ENCODE data around the gene AFDN. TPM values are rescaled to one million over a fixed set of nuclear protein-coding genes. Genes with fewer than 3 reads are reported as not detected.

AFDN gene
- total RNA-seq, 8 experiments from 2014 or later, result 18.1 to 161 (median 103) TPM

DNA sequence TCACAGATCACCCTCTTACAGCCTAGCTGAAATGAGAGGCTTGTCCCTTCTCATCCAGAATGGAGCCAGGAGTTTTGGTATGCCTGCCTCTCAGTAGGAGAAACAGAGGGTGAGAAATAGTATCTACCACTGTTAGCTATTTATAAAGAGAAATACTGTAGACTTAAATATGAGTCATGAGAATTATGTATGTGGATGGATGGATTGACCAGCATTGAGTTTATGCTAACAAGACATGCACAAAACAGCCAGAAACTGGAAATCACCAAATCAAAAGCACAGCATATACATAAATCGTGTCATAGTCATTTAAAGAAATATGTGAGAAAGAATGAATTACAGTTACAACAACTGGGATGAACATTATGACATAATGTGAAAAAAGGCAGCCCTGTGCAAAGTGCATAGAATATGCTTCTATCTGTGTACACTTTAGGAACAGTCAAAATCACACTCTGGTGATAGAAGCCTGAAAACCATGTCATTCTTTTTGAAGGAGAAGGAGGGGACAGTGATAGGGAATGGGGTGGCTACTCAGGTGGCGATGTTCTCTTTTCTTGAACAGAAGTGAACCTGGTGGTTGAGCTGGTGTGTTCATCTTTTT is 90.9 kb downstream of the AFDN start:
- Histone ChIP-seq H3K27ac (no peak overlapping the region), H3K4me1 (replicated peaks in 1 of 2) (no peaks in the 10 kb centered on the region), H3K4me3 (no peak overlapping the region)
- 10 to 100% (median 64%) methylated on average over 1 to 2 of the region's 2 CpGs; no CpG with 5 or more reads in 2 of the 10 experiments for WGBS, 10 experiments
- in situ Hi-C loops (cut with MboI; ENCODE audit: low pct_unique_long_range_greater_than_20kb in 2 of 9, low sequenced_read_pairs in 9 of 9, unreplicated experiment in 9 of 9), result loop anchor here in 1 of 9 experiments (25.0 kb wide), 1 partner anchor 970 kb away; no protein-coding TSS in a partner anchor
- peak in 4 of 8 experiments; percentile 14 to 96 (median 84) for ATAC-seq (replicated peaks in 6 of 8)

- WGBS, 10 experiments, result 80 to 96% (median 92%) methylated on average over 1 to 14 of the region's 14 CpGs
- in situ Hi-C loops (cut with MboI; ENCODE audit: low pct_unique_long_range_greater_than_20kb in 2 of 9, low sequenced_read_pairs in 9 of 9, unreplicated experiment in 9 of 9), result loop anchor here in 1 of 9 experiments (25.0 kb wide), 1 partner anchor 969 kb away; no protein-coding TSS in a partner anchor
- no peaks in the 10 kb centered on the region for H3K4me1 ChIP-seq (replicated peaks in 1 of 2)
- ATAC-seq (replicated peaks in 6 of 8), result no peak
- no peak overlapping the region for H3K27ac ChIP-seq
- H3K4me3 ChIP-seq, result no peak overlapping the region
Measured at GRCh38 chr6:167918548-167919278, 92.0 kb downstream of the AFDN start.

DNA sequence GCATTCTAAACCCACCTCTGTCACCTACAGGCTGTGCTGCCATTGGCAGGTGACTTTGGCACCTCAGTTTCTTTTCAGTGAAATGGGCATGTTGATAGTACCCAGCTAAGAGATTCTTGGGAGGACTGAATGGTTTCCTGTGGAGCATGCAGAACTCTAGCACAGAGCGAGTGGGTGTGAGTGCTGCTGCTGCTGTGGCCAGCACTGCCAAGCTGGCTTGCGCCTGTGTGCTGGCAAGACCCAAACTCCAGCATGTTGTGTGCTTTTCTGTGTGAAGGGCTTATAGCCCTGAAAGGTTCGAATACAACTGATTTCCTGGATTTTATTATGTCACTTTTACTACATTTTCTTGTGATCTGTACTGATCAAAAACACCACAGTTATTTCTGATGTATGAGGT is 92.6 kb downstream of the AFDN start:
- Histone ChIP-seq H3K4me3 (no peak overlapping the region), H3K27ac (no peak overlapping the region), H3K4me1 (replicated peaks in 1 of 2) (no peaks in the 10 kb centered on the region)
- WGBS, 10 experiments, result 20 to 100% (median 90%) methylated on average over 1 to 3 of the region's 3 CpGs; no CpG with 5 or more reads in 1 of the 10 experiments
- in situ Hi-C loops (cut with MboI; ENCODE audit: low pct_unique_long_range_greater_than_20kb in 2 of 9, low sequenced_read_pairs in 9 of 9, unreplicated experiment in 9 of 9), result loop anchor here in 1 of 9 experiments (25.0 kb wide), 1 partner anchor 968 kb away; no protein-coding TSS in a partner anchor
- no peak for ATAC-seq (replicated peaks in 6 of 8)

DNA sequence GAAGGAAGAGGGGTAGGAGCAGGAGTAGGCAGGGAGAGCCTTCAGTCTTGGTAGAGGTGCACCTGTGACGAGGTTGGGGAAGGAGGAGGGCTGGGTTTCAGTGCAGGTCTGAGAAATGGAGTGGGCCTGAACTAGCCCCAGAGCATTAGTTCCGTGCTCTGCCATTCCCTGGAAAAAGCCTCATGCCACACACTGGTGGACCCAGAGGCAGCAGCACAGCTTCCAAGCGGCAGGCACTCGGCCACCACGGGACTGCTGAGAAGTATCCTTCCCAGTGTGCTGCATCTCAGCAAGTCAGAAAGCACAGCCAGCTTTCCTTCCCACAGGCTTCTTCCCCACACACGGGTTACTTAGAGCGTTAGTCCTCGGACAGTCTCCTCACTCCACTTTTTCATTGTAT is 93.5 kb downstream of the AFDN start:
- WGBS, 10 experiments, result 40 to 100% (median 90%) methylated on average over 1 to 6 of the region's 8 CpGs; no CpG with 5 or more reads in 4 of the 10 experiments
- Histone ChIP-seq H3K4me1 (replicated peaks in 1 of 2) (no peaks in the 10 kb centered on the region), H3K27ac (no peak overlapping the region), H3K4me3 (no peak overlapping the region)
- in situ Hi-C loops (cut with MboI; ENCODE audit: low pct_unique_long_range_greater_than_20kb in 2 of 9, low sequenced_read_pairs in 9 of 9, unreplicated experiment in 9 of 9), result loop anchor here in 1 of 9 experiments (25.0 kb wide), 1 partner anchor 967 kb away; no protein-coding TSS in a partner anchor
- ATAC-seq (replicated peaks in 6 of 8), result peak in 3 of 8 experiments; percentile 10 to 75 (median 37)

DNA sequence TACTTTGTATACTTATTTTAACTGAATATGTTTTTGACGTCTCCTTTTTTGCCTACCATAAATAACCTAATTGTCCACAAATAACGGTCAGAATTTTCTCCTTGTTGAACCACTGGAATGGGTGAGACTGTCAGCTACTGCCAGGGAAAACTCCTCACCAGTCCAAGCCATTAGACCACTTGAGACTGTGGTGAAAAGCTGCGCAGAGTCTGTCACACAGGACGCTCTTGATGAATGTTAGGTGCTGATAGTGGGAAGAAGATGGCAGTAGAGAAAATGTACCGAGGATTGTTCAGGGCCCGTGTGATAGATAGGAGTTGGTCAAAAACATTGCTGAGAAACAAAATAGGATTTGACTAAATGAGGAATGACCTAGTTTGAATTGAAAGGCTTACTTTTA is 95.1 kb downstream of the AFDN start:
- in situ Hi-C loops (cut with MboI; ENCODE audit: low pct_unique_long_range_greater_than_20kb in 2 of 9, low sequenced_read_pairs in 9 of 9, unreplicated experiment in 9 of 9), result loop anchor here in 1 of 9 experiments (25.0 kb wide), 1 partner anchor 965 kb away; no protein-coding TSS in a partner anchor
- 75 to 100% (median 91%) methylated on average over 2 to 6 of the region's 6 CpGs for WGBS, 10 experiments
- Histone ChIP-seq H3K27ac (no peak overlapping the region), H3K4me3 (no peak overlapping the region), H3K4me1 (replicated peaks in 1 of 2) (no peaks in the 10 kb centered on the region)
- no peak for ATAC-seq (replicated peaks in 6 of 8)

GRCh38 chr6:167925026-167925425 is 98.3 kb downstream of the AFDN start:
- no peak for ATAC-seq (replicated peaks in 6 of 8)
- Histone ChIP-seq H3K4me3 (no peak overlapping the region), H3K4me1 (replicated peaks in 1 of 2) (no peaks in the 10 kb centered on the region), H3K27ac (no peak overlapping the region)
- in situ Hi-C loops (cut with MboI; ENCODE audit: low pct_unique_long_range_greater_than_20kb in 2 of 9, low sequenced_read_pairs in 9 of 9, unreplicated experiment in 9 of 9), result no loop called here
- WGBS, 10 experiments, result 47 to 100% (median 92%) methylated on average over 2 to 7 of the region's 7 CpGs; no CpG with 5 or more reads in 2 of the 10 experiments

DNA sequence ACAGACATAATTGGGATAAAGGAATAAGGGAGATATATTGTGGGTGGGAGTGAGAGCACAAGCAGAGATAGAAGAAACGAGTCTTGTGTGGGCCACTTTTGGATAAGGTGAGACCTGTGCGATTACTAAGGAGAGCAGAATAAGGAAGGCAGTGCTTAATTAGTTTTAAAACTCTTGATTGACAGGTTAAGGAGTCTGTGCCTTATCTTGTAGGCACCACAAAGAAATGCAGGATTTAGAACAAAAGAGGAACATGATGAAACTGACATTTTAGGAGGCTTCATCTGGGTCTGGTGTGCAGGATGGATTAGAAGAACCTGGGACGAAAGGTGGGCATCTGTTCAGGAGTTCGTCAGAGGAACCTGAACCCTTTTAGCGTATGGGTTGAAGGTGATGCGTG is 100.5 kb downstream of the AFDN start:
- Histone ChIP-seq H3K4me1 (replicated peaks in 1 of 2) (peaks cover 0 to 6% of the 10 kb centered on the region in 2 donors), H3K4me3 (no peak overlapping the region), H3K27ac (no peak overlapping the region)
- no peak for ATAC-seq (replicated peaks in 6 of 8)
- WGBS, 10 experiments, result 81 to 100% (median 99%) methylated on average over 1 to 6 of the region's 6 CpGs
- in situ Hi-C loops (cut with MboI; ENCODE audit: low pct_unique_long_range_greater_than_20kb in 2 of 9, low sequenced_read_pairs in 9 of 9, unreplicated experiment in 9 of 9), result no loop called here

GRCh38 chr6:167928111-167928510 is 101.4 kb downstream of the AFDN start:
- 85 to 100% (median 100%) methylated on average over 1 to 3 of the region's 3 CpGs; no CpG with 5 or more reads in 3 of the 10 experiments for WGBS, 10 experiments

DNA sequence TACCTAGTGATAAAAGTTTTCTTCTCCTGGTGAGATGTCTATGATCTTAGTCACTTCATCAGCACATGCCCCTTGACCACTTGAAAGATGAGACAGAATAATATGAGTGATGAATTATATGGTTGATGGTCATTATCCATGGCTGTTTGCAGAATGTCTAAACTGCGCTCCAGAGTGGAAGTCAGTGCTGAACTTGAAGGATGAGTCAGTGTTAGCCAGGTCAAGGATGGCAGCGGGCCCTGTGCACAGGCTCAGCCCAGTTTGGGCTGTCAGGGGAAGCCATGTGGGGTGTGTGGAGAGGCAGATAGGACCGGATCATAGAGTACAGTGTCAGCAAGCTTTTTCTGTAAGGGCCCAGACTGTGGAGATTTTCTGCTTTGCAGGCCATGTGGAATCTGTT is 103.6 kb downstream of the AFDN start:
- WGBS, 10 experiments, result 76 to 100% (median 92%) methylated on average over 1 to 3 of the region's 3 CpGs; no CpG with 5 or more reads in 4 of the 10 experiments
- peak in 5 of 8 experiments; percentile 80 to 98 (median 97) for ATAC-seq (replicated peaks in 6 of 8)
- peaks cover 0 to 9% of the 10 kb centered on the region in 2 donors for H3K4me1 ChIP-seq (replicated peaks in 1 of 2)
- in situ Hi-C loops (cut with MboI; ENCODE audit: low pct_unique_long_range_greater_than_20kb in 2 of 9, low sequenced_read_pairs in 9 of 9, unreplicated experiment in 9 of 9), result no loop called here
- no peak overlapping the region for H3K4me3 ChIP-seq
- H3K27ac ChIP-seq, result no peak overlapping the region

More at GRCh38 chr6:167928111-167928510, 101.4 kb downstream of the AFDN start:
- Histone ChIP-seq H3K4me1 (replicated peaks in 1 of 2) (peaks cover 0 to 9% of the 10 kb centered on the region in 2 donors), H3K4me3 (no peak overlapping the region), H3K27ac (no peak overlapping the region)
- ATAC-seq (replicated peaks in 6 of 8), result no peak
- in situ Hi-C loops (cut with MboI; ENCODE audit: low pct_unique_long_range_greater_than_20kb in 2 of 9, low sequenced_read_pairs in 9 of 9, unreplicated experiment in 9 of 9), result no loop called here

- WGBS, 10 experiments, result 49 to 89% (median 72%) methylated on average over 2 to 12 of the region's 12 CpGs
- in situ Hi-C loops (cut with MboI; ENCODE audit: low pct_unique_long_range_greater_than_20kb in 2 of 9, low sequenced_read_pairs in 9 of 9, unreplicated experiment in 9 of 9), result no loop called here
- ATAC-seq (replicated peaks in 6 of 8), result no peak
- Histone ChIP-seq H3K4me3 (no peak overlapping the region), H3K4me1 (replicated peaks in 1 of 2) (peaks cover 0 to 9% of the 10 kb centered on the region in 2 donors), H3K27ac (no peak overlapping the region)
Measured at GRCh38 chr6:167932468-167933276, 106.0 kb downstream of the AFDN start.

DNA sequence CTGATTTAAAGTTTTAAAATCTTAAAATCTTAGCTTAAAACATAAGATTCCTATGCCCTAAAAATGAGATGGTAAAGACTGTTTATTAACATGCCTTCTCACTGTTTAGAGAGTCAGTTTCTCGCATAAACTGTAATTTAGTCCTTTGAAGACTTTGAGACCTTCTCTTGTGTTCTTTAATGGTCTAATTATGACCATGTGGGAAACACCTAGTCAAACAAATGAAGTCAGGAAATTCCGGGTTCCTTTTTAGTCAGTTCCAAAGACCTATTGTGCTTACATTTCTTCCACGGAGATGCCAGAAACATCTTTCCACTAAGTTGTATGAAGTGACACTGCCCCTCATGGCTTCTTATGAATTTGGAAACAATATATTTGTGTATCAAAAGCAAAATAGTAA is 106.6 kb downstream of the AFDN start:
- in situ Hi-C loops (cut with MboI; ENCODE audit: low pct_unique_long_range_greater_than_20kb in 2 of 9, low sequenced_read_pairs in 9 of 9, unreplicated experiment in 9 of 9), result no loop called here
- WGBS, 10 experiments, result 23 to 100% (median 70%) methylated on average over 1 to 3 of the region's 3 CpGs; no CpG with 5 or more reads in 1 of the 10 experiments
- no peak overlapping the region for H3K4me3 ChIP-seq
- H3K4me1 ChIP-seq (replicated peaks in 1 of 2), result peaks cover 0 to 9% of the 10 kb centered on the region in 2 donors
- no peak overlapping the region for H3K27ac ChIP-seq
- peak in 1 of 8 experiments; percentile 35 for ATAC-seq (replicated peaks in 6 of 8)

DNA sequence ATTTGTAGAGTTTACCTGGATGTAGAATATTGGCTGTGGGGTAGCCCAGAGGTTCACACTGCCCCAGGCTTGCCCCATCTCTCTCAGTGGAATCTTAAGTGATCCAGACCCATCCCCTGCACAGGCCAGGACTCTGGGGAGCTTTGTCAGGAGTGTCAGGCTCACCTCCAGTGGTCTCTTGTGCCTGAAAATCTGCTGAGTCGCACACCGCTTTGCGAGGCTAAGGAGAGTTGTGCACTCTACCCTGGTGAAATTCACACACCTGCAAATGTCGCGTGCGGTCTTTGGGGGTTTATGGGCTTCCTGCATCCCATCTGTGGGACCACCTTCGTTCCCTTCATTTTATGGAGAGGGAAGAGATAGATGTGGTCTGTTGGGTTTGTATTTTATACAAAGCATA is 107.1 kb downstream of the AFDN start:
- no peak for ATAC-seq (replicated peaks in 6 of 8)
- Histone ChIP-seq H3K4me1 (replicated peaks in 1 of 2) (peaks cover 0 to 9% of the 10 kb centered on the region in 2 donors), H3K4me3 (no peak overlapping the region), H3K27ac (no peak overlapping the region)
- WGBS, 10 experiments, result 92 to 100% (median 98%) methylated on average over 1 to 5 of the region's 7 CpGs; no CpG with 5 or more reads in 4 of the 10 experiments
- in situ Hi-C loops (cut with MboI; ENCODE audit: low pct_unique_long_range_greater_than_20kb in 2 of 9, low sequenced_read_pairs in 9 of 9, unreplicated experiment in 9 of 9), result no loop called here

Data from motor neuron (in vitro differentiated cells).